ENCODE measurements around the gene CLC. TPM values are rescaled to one million over a fixed set of nuclear protein-coding genes. Genes with fewer than 3 reads are reported as not detected.
"Not testable (repeated sequence)": the region's sequence is repeated elsewhere in the genome, so short reads cannot be mapped to it uniquely, and the experiment has no call there.

CLC gene
- total RNA-seq, 3 donors from 2014 or later (not counting 1 experiment from before 2014, with no cell fraction given) = 11.2 to 487 TPM; not detected in 1

GRCh38 chr19:39768334-39768733 lies 30.5 kb upstream of the CLC start:
- Mint-ChIP-seq H3K27me3 (ENCODE audit: low read depth in 2 of 2) (peaks cover 5 to 16% of the 10 kb centered on the region in 2 donors), H3K27ac (no peak overlapping the region), H3K4me3 (no peak overlapping the region), H3K36me3 (no peaks in the 10 kb centered on the region), H3K9me3 (no peaks in the 10 kb centered on the region), H3K4me1 (peaks cover 0 to 5% of the 10 kb centered on the region in 2 donors)
- no peak overlapping the region for H3K4me3 ChIP-seq (ENCODE audit: low read length)
- ATAC-seq = no peak
- TF ChIP-seq, protein P1, sequence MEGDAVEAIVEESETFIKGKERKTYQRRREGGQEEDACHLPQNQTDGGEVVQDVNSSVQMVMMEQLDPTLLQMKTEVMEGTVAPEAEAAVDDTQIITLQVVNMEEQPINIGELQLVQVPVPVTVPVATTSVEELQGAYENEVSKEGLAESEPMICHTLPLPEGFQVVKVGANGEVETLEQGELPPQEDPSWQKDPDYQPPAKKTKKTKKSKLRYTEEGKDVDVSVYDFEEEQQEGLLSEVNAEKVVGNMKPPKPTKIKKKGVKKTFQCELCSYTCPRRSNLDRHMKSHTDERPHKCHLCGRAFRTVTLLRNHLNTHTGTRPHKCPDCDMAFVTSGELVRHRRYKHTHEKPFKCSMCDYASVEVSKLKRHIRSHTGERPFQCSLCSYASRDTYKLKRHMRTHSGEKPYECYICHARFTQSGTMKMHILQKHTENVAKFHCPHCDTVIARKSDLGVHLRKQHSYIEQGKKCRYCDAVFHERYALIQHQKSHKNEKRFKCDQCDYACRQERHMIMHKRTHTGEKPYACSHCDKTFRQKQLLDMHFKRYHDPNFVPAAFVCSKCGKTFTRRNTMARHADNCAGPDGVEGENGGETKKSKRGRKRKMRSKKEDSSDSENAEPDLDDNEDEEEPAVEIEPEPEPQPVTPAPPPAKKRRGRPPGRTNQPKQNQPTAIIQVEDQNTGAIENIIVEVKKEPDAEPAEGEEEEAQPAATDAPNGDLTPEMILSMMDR (IDR thresholded peaks at IDR 0.05) = no peak
- H3K27ac ChIP-seq (ENCODE audit: low read length) = no peak overlapping the region
- intact Hi-C loops (cut with micrococcal nuclease) = loop anchor here (5.0 kb wide), 1 partner anchor 216 kb away; no protein-coding TSS in a partner anchor
- no peaks in the 10 kb centered on the region for H3K4me1 ChIP-seq (ENCODE audit: control insufficient read depth, insufficient read depth, low read length)
- no peaks in the 10 kb centered on the region for H3K27me3 ChIP-seq (ENCODE audit: control insufficient read depth, insufficient read depth, low read length)
- WGBS (ENCODE audit: insufficient coverage) = 89% methylated on average over 8 of the region's 8 CpGs
- peaks cover 6% of the 10 kb centered on the region for H3K9me3 ChIP-seq (ENCODE audit: control insufficient read depth, insufficient read depth, low read length)
- H3K36me3 ChIP-seq (ENCODE audit: control insufficient read depth, insufficient read depth, low read length) = no peaks in the 10 kb centered on the region
- DNase-seq = no peak

DNA sequence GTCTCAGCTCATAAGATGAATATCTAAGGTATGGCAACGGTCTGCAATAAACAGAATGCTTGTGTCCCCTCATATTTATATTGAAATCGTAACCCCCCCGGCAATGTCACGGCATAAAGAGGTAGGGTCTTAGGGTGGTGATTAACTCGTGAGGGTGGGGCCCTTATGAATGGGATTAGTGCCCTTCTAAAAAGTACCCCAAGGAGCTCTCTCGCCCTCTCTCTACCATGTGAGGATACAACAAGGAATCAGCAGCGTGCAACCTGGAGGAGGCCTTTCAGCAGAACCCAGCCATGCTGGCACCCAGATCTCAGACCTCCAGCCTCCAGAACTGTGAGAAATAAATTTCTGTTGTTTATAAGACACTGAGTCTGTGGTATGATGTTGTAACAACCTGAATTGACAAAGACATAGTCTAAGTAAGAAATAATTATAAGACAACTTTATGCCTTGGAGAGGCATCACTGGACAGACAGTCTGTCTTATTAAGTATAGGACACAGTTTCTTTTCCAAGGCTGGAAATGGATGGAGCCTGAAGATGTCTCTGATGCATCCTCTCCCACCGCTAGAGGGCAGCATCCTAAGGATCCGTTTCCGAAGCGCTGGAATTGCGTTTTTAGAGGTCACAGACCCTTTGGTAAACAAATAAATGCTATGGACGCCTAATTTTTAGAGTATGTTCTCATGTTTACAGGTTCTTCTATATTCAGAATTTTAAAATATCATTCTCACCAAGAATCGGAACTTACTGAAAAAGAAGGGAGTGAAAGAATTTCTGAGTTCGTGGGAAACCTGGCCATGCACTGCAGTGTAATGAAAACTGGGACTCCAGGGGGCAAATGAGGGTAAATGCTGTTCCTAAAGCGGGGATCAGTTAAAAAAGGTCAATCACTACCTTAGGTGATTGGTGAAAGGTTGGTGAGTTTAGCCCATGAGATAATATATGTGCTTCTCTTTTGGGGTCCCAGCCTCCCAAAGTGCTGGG lies 27.6 kb upstream of the CLC start:
- Histone ChIP-seq H3K4me3 (ENCODE audit: low read length) (no peak overlapping the region), H3K36me3 (ENCODE audit: control insufficient read depth, insufficient read depth, low read length) (no peaks in the 10 kb centered on the region), H3K4me1 (ENCODE audit: control insufficient read depth, insufficient read depth, low read length) (no peaks in the 10 kb centered on the region), H3K27ac (ENCODE audit: low read length) (no peak overlapping the region), H3K27me3 (ENCODE audit: control insufficient read depth, insufficient read depth, low read length) (no peaks in the 10 kb centered on the region), H3K9me3 (ENCODE audit: control insufficient read depth, insufficient read depth, low read length) (peaks cover 6% of the 10 kb centered on the region)
- Mint-ChIP-seq H3K27ac (no peak overlapping the region), H3K27me3 (ENCODE audit: low read depth in 2 of 2) (peaks cover 8 to 11% of the 10 kb centered on the region in 2 donors), H3K9me3 (no peaks in the 10 kb centered on the region), H3K36me3 (no peaks in the 10 kb centered on the region), H3K4me3 (no peak overlapping the region), H3K4me1 (peaks cover 0 to 5% of the 10 kb centered on the region in 2 donors)
- DNase-seq (peak in 1 of 2 donors; percentile 74), ATAC-seq (no peak)
- TF ChIP-seq, protein P1 (IDR thresholded peaks at IDR 0.05) = peak; percentile 74
- intact Hi-C loops (cut with micrococcal nuclease) = loop anchor here (2.0 to 5.0 kb wide), 2 partner anchors 77 to 213 kb away; no protein-coding TSS in a partner anchor
- WGBS (ENCODE audit: insufficient coverage) = 49% methylated on average over 15 of the region's 16 CpGs

- H3K27me3 ChIP-seq (ENCODE audit: control insufficient read depth, insufficient read depth, low read length); H3K36me3 ChIP-seq (ENCODE audit: control insufficient read depth, insufficient read depth, low read length); H3K9me3 Mint-ChIP-seq; ATAC-seq; intact Hi-C loops (cut with micrococcal nuclease); H3K4me3 ChIP-seq (ENCODE audit: low read length); H3K36me3 Mint-ChIP-seq; H3K4me3 Mint-ChIP-seq; H3K27ac Mint-ChIP-seq; H3K4me1 Mint-ChIP-seq; H3K27ac ChIP-seq (ENCODE audit: low read length); DNase-seq; H3K4me1 ChIP-seq (ENCODE audit: control insufficient read depth, insufficient read depth, low read length); H3K9me3 ChIP-seq (ENCODE audit: control insufficient read depth, insufficient read depth, low read length): not testable (repeated sequence)
- peaks cover 17 to 20% of the 10 kb centered on the region in 2 donors for H3K27me3 Mint-ChIP-seq (ENCODE audit: low read depth in 2 of 2)
- WGBS (ENCODE audit: insufficient coverage) = no CpG with 5 or more reads among the region's 1 CpG
These were observed 24.0 kb upstream of the CLC start for GRCh38 chr19:39761851-39762250.

GRCh38 chr19:39759457-39760184 lies 21.8 kb upstream of the CLC start:
- TF ChIP-seq, protein P1 (IDR thresholded peaks at IDR 0.05) = no peak
- intact Hi-C loops (cut with micrococcal nuclease) = no loop called here
- no peaks in the 10 kb centered on the region for H3K4me1 ChIP-seq (ENCODE audit: control insufficient read depth, insufficient read depth, low read length)

More at GRCh38 chr19:39759457-39760184, 21.8 kb upstream of the CLC start:
- 54% methylated on average over 3 of the region's 4 CpGs for WGBS (ENCODE audit: insufficient coverage)
- DNase-seq (no peak), ATAC-seq (no peak)
- H3K27ac ChIP-seq (ENCODE audit: low read length) = no peak overlapping the region
- no peak overlapping the region for H3K4me3 ChIP-seq (ENCODE audit: low read length)
- H3K36me3 ChIP-seq (ENCODE audit: control insufficient read depth, insufficient read depth, low read length) = no peaks in the 10 kb centered on the region
- H3K9me3 ChIP-seq (ENCODE audit: control insufficient read depth, insufficient read depth, low read length) = no peaks in the 10 kb centered on the region
- no peaks in the 10 kb centered on the region for H3K36me3 Mint-ChIP-seq
- H3K4me3 Mint-ChIP-seq = no peak overlapping the region
- H3K27me3 ChIP-seq (ENCODE audit: control insufficient read depth, insufficient read depth, low read length) = peaks cover 6% of the 10 kb centered on the region
- no peak overlapping the region for H3K27ac Mint-ChIP-seq
- no peaks in the 10 kb centered on the region for H3K9me3 Mint-ChIP-seq
- no peaks in the 10 kb centered on the region for H3K4me1 Mint-ChIP-seq
- peaks cover 21 to 26% of the 10 kb centered on the region in 2 donors for H3K27me3 Mint-ChIP-seq (ENCODE audit: low read depth in 2 of 2)
